Spleen (tissue), 11 donors: ENCODE results near the gene LRTM2. TPM values are rescaled to one million over a fixed set of nuclear protein-coding genes. Genes with fewer than 3 reads are reported as not detected.

Source experiments
- DNase-seq: peaks from one replicate; pipeline ENCODE4 v3.0.0-alpha.2; 2020
- H3K27ac ChIP-seq, 8 donors: fragments of 200-600 bp; sonication (generic) in 7 of 8; 1 replicate in 4 of 8; 2 replicates in 4 of 8; pipeline versions ENCODE4 v1.5.0 to v1.8.0; 2016 to 2021; ENCODE audit warnings: inconsistent platforms in 4 of 8, mild to moderate bottlenecking in 4 of 8, moderate library complexity in 1 of 8
- H3K27me3 ChIP-seq, 7 donors: fragments of 200-600 bp; sonication (generic) in 6 of 7; replicated peaks in 1 of 7; 1 replicate in 4 of 7; 2 replicates in 3 of 7; pipeline versions ENCODE4 v1.5.0 to v1.8.0; 2016 to 2021; ENCODE audit warnings: inconsistent platforms in 3 of 7, mild to moderate bottlenecking in 1 of 7
- H3K36me3 ChIP-seq, 6 donors: fragments of 200-600 bp; sonication (generic) in 5 of 6; 1 replicate in 4 of 6; 2 replicates in 2 of 6; pipeline versions ENCODE4 v1.5.0 to v1.8.0; 2016 to 2021; ENCODE audit warnings: inconsistent platforms in 2 of 6
- H3K4me1 ChIP-seq, 6 donors: fragments of 200-600 bp; sonication (generic) in 5 of 6; 1 replicate in 3 of 6; 2 replicates in 3 of 6; pipeline versions ENCODE4 v1.5.0 to v1.8.0; 2016 to 2021; ENCODE audit warnings: inconsistent platforms in 3 of 6
- H3K4me3 ChIP-seq, 8 donors: fragments of 200-600 bp; sonication (generic) in 7 of 8; 1 replicate in 4 of 8; 2 replicates in 4 of 8; pipeline versions ENCODE4 v1.5.0 to v1.8.0; 2016 to 2021; ENCODE audit warnings: inconsistent platforms in 4 of 8, mild to moderate bottlenecking in 4 of 8, moderate library complexity in 2 of 8
- H3K9me3 ChIP-seq, 8 donors: fragments of 200-600 bp; sonication (generic) in 7 of 8; 1 replicate in 4 of 8; 2 replicates in 4 of 8; pipeline versions ENCODE4 v1.5.0 to v1.8.0; 2016 to 2021; ENCODE audit warnings: inconsistent platforms in 4 of 8
- POLR2A ChIP-seq, 3 donors: fragments of 450-650 bp; IDR thresholded peaks; one replicate each; pipeline ENCODE4 v1.5.1; 2017; ENCODE audit warnings: antibody characterized with exemption in 3 of 3, mild to moderate bottlenecking in 1 of 3
- POLR2AphosphoS5 ChIP-seq, 3 donors: sonication (generic); formaldehyde crosslinking; IDR thresholded peaks; one replicate each; pipeline ENCODE4 v1.5.1; 2017; ENCODE audit warnings: antibody characterized with exemption in 3 of 3
- WGBS, 5 donors: extraction: QIAGEN DNeasy Blood & Tissue Kit in 3 of 5; methylation state at CpG; one replicate each; pipeline versions ENCODE4 v1.1.5 to v1.1.7; 2013 to 2018; 5-methylcytosine and 5-hydroxymethylcytosine counted together
- intact Hi-C: fragments of 100-400 bp; cut with DNase I; formaldehyde crosslinking; loops from one replicate; pipeline ENCODE4 v1.15.0; 2023; ENCODE audit warnings: low total_unique reads
- polyA plus RNA-seq, 3 donors: library from polyadenylated mRNA; stranded (reverse); fragments of 200-250 nt; gene quantifications; one replicate each; pipeline ENCODE4 v1.2.1, GENCODE V29; 2013
- total RNA-seq, 7 donors: library from RNA; depleted of rRNA in 3 of 7; stranded (reverse); fragments of >200 nt in 3 of 7; fragmentation: NEBNext Ultra II Directional in 4 of 7; extraction: Animal tissue kit (Norgen Biotek cat#: 25700) in 4 of 7; gene quantifications; one replicate each; pipeline versions ENCODE4 v1.1.0 to v1.2.1, GENCODE V29; 2016 to 2021
- TF ChIP-seq, protein P1 (sequence below), 11 experiments: fragments of 200-600 bp in 7 of 11; fragments of 450-650 bp in 4 of 11; sonication (generic) in 4 of 11; IDR thresholded peaks in 8 of 11; conservative IDR thresholded peaks in 3 of 11; 1 replicate in 7 of 11; 2 replicates in 4 of 11; pipeline versions ENCODE4 v1.4.0 to v1.8.0; 2016 to 2021; ENCODE audit warnings: antibody characterized with exemption in 11 of 11, inconsistent platforms in 4 of 11, mild to moderate bottlenecking in 1 of 11
- donor health status: healthy with polysubstance abuse.
- donor health status: DM: no; HTN: no; CAD: no; lungs with moderate emphysema.
- donor health status: DM: no; HTN: no; CAD: no.
- donor health status: Bipolar disorder and iron deficiency.
- donor health status: healthy.
- donor health status: DM: no; HTN: no; CAD: no.
- donor health status: DM: yes; HTN: yes; CAD: no.

Gene LRTM2
- total and polyA plus RNA-seq, 10 donors: 0.12 TPM; not detected in 9

GRCh38 chr12:1811281-1811947, 9.0 kb upstream of the LRTM2 start:
- H3K4me1 ChIP-seq: peaks cover 5 to 63% (median 33%) of the 10 kb centered on the region in 6 donors
- no peaks in the 10 kb centered on the region for H3K36me3 ChIP-seq
- TF ChIP-seq POLR2A (IDR thresholded peaks at IDR 0.05) (no peak), POLR2AphosphoS5 (IDR thresholded peaks at IDR 0.05) (peak in 1 of 3 donors; percentile 51)
- TF ChIP-seq, protein P1, sequence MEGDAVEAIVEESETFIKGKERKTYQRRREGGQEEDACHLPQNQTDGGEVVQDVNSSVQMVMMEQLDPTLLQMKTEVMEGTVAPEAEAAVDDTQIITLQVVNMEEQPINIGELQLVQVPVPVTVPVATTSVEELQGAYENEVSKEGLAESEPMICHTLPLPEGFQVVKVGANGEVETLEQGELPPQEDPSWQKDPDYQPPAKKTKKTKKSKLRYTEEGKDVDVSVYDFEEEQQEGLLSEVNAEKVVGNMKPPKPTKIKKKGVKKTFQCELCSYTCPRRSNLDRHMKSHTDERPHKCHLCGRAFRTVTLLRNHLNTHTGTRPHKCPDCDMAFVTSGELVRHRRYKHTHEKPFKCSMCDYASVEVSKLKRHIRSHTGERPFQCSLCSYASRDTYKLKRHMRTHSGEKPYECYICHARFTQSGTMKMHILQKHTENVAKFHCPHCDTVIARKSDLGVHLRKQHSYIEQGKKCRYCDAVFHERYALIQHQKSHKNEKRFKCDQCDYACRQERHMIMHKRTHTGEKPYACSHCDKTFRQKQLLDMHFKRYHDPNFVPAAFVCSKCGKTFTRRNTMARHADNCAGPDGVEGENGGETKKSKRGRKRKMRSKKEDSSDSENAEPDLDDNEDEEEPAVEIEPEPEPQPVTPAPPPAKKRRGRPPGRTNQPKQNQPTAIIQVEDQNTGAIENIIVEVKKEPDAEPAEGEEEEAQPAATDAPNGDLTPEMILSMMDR (IDR thresholded peaks at IDR 0.05 in 8 of 11, conservative IDR thresholded peaks at IDR 0.05 in 3 of 11): no peak
- intact Hi-C loops: no loop called here
- H3K9me3 ChIP-seq: no peaks in the 10 kb centered on the region
- peak overlapping the region in 7 of 8 donors; percentile 78 to 92 (median 82) for H3K27ac ChIP-seq
- H3K27me3 ChIP-seq: peaks cover 0 to 3% (median 0%) of the 10 kb centered on the region in 7 donors
- WGBS, 5 donors: 65 to 81% (median 75%) methylated on average over 27 of the region's 27 CpGs
- DNase-seq: peak; percentile 78
- peak overlapping the region in 1 of 8 donors; percentile 16 for H3K4me3 ChIP-seq

DNA sequence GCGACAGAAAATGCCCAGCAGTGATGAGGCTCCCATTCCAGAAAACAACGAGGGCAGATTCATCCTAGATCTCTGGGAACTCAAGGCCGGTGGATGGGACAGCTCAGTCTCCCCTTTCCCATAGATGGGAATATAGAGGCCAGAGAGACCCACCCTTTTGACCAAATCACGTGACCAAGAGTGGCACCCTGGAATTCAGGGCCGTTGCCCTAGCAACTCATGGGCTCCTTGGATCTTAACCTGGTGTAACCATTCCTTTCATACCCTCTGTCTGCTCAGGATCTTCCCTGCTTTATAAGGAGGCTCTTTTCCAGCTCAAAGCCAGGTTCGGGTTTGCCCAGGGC, 8.4 kb upstream of the LRTM2 start:
- TF ChIP-seq, protein P1 (IDR thresholded peaks at IDR 0.05 in 8 of 11, conservative IDR thresholded peaks at IDR 0.05 in 3 of 11): no peak
- TF ChIP-seq POLR2A (IDR thresholded peaks at IDR 0.05) (no peak), POLR2AphosphoS5 (IDR thresholded peaks at IDR 0.05) (no peak)
- 69 to 79% (median 76%) methylated on average over 6 of the region's 6 CpGs for WGBS, 5 donors

GRCh38 chr12:1812650-1813302, 7.6 kb upstream of the LRTM2 start:
- peak; percentile 64 to 83 (median 75) for TF ChIP-seq POLR2AphosphoS5 (IDR thresholded peaks at IDR 0.05)
- TF ChIP-seq, protein P1 (IDR thresholded peaks at IDR 0.05 in 8 of 11, conservative IDR thresholded peaks at IDR 0.05 in 3 of 11): no peak
- Histone ChIP-seq H3K4me3 (peak overlapping the region in 1 of 8 donors; percentile 49), H3K4me1 (peaks cover 5 to 61% (median 33%) of the 10 kb centered on the region in 6 donors), H3K9me3 (no peaks in the 10 kb centered on the region), H3K36me3 (no peaks in the 10 kb centered on the region), H3K27ac (peak overlapping the region in 7 of 8 donors; percentile 78 to 92 (median 82)), H3K27me3 (peaks cover 0 to 3% (median 0%) of the 10 kb centered on the region in 7 donors)
- intact Hi-C loops: no loop called here
- WGBS, 5 donors: 26 to 68% (median 46%) methylated on average over 14 to 17 of the region's 17 CpGs
- DNase-seq: peak; percentile 90

More for the DNA sequence above, 8.4 kb upstream of the LRTM2 start:
- Histone ChIP-seq H3K27ac (peak overlapping the region in 7 of 8 donors; percentile 78 to 92 (median 82)), H3K9me3 (no peaks in the 10 kb centered on the region), H3K36me3 (no peaks in the 10 kb centered on the region), H3K4me3 (peak overlapping the region in 1 of 8 donors; percentile 49), H3K4me1 (peaks cover 5 to 61% (median 33%) of the 10 kb centered on the region in 6 donors), H3K27me3 (peaks cover 0 to 3% (median 0%) of the 10 kb centered on the region in 7 donors)
- no peak for DNase-seq
- intact Hi-C loops: no loop called here

DNA sequence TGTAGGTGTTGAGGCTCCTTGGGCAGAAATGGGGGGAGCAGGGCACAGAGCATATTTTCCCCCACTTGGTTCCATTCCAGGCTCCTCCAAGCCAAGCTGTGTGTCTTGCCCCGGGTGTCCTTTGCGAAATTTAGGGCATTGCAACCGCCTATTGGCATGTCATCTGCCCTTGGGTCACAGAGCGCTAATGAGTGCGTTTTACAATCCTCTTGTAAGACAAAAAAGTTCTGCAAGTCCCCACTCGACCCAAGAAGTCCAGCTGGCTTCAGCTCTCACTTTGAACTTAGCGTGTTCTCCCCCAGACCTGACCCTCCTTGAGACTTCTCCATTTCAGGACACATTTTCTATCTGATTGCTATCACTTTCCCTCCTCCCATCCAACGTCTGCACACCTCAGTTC, 6.1 kb upstream of the LRTM2 start:
- H3K4me3 ChIP-seq: no peak overlapping the region
- peaks cover 5 to 54% (median 33%) of the 10 kb centered on the region in 6 donors for H3K4me1 ChIP-seq
- intact Hi-C loops: no loop called here
- DNase-seq: no peak
- H3K9me3 ChIP-seq: no peaks in the 10 kb centered on the region
- no peak for TF ChIP-seq POLR2A (IDR thresholded peaks at IDR 0.05)
- TF ChIP-seq, protein P1 (IDR thresholded peaks at IDR 0.05 in 8 of 11, conservative IDR thresholded peaks at IDR 0.05 in 3 of 11): no peak
- TF ChIP-seq POLR2AphosphoS5 (IDR thresholded peaks at IDR 0.05): no peak
- no peaks in the 10 kb centered on the region for H3K36me3 ChIP-seq
- H3K27me3 ChIP-seq: peaks cover 0 to 7% (median under 1%) of the 10 kb centered on the region in 7 donors
- H3K27ac ChIP-seq: peak overlapping the region in 3 of 8 donors; percentile 89 to 92 (median 90)
- 50 to 82% (median 64%) methylated on average over 8 of the region's 8 CpGs for WGBS, 5 donors
